Brain microvascular endothelial cell (primary cell): ENCODE results near the gene C19orf38.

ENCODE experiments used
- DNase-seq: peaks from one replicate; pipeline ENCODE4 v3.0.0-alpha.2; 2020
- H3K27ac ChIP-seq: fragments of 250-450 bp; sonication (Bioruptor Pico); 2 replicates; pipeline ENCODE4 v1.5.1; 2020; ENCODE audit warnings: mild to moderate bottlenecking, moderate library complexity
- H3K27me3 ChIP-seq: fragments of 250-450 bp; sonication (Bioruptor Pico); replicated peaks from 2 replicates; pipeline ENCODE4 v1.5.1; 2020; ENCODE audit warnings: mild to moderate bottlenecking
- H3K36me3 ChIP-seq: fragments of 250-450 bp; sonication (Bioruptor Pico); replicated peaks from 2 replicates; pipeline ENCODE4 v1.5.1; 2020; ENCODE audit warnings: mild to moderate bottlenecking
- H3K4me3 ChIP-seq: 2 replicates; pipeline ENCODE4 v1.5.1; 2011; ENCODE audit warnings: low read depth, mild to moderate bottlenecking, control low read depth, low read length, moderate library complexity
- CTCF ChIP-seq: IDR thresholded peaks from 2 replicates; pipeline ENCODE4 v1.5.1; 2011; ENCODE audit warnings: low read depth, mild to moderate bottlenecking, moderate library complexity, low read length, control low read depth, inconsistent platforms; ENCODE audit errors: missing control alignments
- in situ Hi-C: cut with HindIII; loops from 2 replicates; pipeline ENCODE4 v1.10.0; 2017; ENCODE audit warnings: low sequenced_read_pairs, low pct_ligation_motif_present

C19orf38 gene

GRCh38 chr19:10918359-10918758 lies 70.1 kb downstream of the C19orf38 start:
- TF ChIP-seq CTCF = no peak
- Histone ChIP-seq H3K27me3 (no peaks in the 10 kb centered on the region), H3K27ac (no peak overlapping the region), H3K4me3 (no peak overlapping the region), H3K36me3 (peaks cover 69% of the 10 kb centered on the region)
- DNase-seq = no peak
- in situ Hi-C loops = no loop called here
